HepG2 (cell line): ENCODE measurements around the gene SLC2A5. TPM values are rescaled to one million over a fixed set of nuclear protein-coding genes. Genes with fewer than 3 reads are reported as not detected.

Experiments used
- ARID4A ChIP-seq: sonication (generic); formaldehyde crosslinking; IDR thresholded peaks from 2 replicates; pipeline ENCODE4 v1.5.0; 2020; ENCODE audit warnings: mild to moderate bottlenecking, missing genetic modification reagents, borderline replicate concordance
- FOSL1 ChIP-seq: sonication (generic); formaldehyde crosslinking; IDR thresholded peaks from 2 replicates; pipeline ENCODE4 v1.9.0; 2021; ENCODE audit warnings: missing genetic modification reagents, borderline replicate concordance
- GPN1 ChIP-seq: sonication (generic); formaldehyde crosslinking; IDR thresholded peaks from 2 replicates; pipeline ENCODE4 v1.5.1; 2020; ENCODE audit warnings: missing genetic modification reagents, borderline replicate concordance
- KMT2B ChIP-seq: IDR thresholded peaks from 2 replicates; pipeline ENCODE4 v1.6.1; 2016; ENCODE audit warnings: missing genetic modification reagents, missing compliant biosample characterization
- MEIS2 ChIP-seq: sonication (generic); formaldehyde crosslinking; IDR thresholded peaks from 2 replicates; pipeline ENCODE4 v1.9.0; 2021; ENCODE audit warnings: mild to moderate bottlenecking, missing genetic modification reagents
- RELA ChIP-seq: sonication (generic); formaldehyde crosslinking; IDR thresholded peaks from 2 replicates; pipeline ENCODE4 v1.4.0; 2020; ENCODE audit warnings: missing genetic modification reagents
- ZBTB14 ChIP-seq: sonication (generic); formaldehyde crosslinking; IDR thresholded peaks from 2 replicates; pipeline ENCODE4 v1.4.0; 2020; ENCODE audit warnings: missing genetic modification reagents
- ZKSCAN5 ChIP-seq: sonication (generic); formaldehyde crosslinking; IDR thresholded peaks from 2 replicates; pipeline ENCODE4 v1.5.1; 2020; ENCODE audit warnings: mild to moderate bottlenecking, missing genetic modification reagents
- ZNF281 ChIP-seq: sonication (generic); formaldehyde crosslinking; IDR thresholded peaks from 2 replicates; pipeline ENCODE4 v1.4.0; 2020; ENCODE audit warnings: missing genetic modification reagents, borderline replicate concordance
- ZNF597 ChIP-seq: sonication (generic); formaldehyde crosslinking; IDR thresholded peaks from 2 replicates; pipeline ENCODE4 v1.5.0; 2020; ENCODE audit warnings: missing genetic modification reagents
- ZNF609 ChIP-seq: sonication (generic); formaldehyde crosslinking; IDR thresholded peaks from 2 replicates; pipeline ENCODE4 v1.4.0; 2020; ENCODE audit warnings: mild to moderate bottlenecking, missing genetic modification reagents, borderline replicate concordance
- ZNF652 ChIP-seq: IDR thresholded peaks from 2 replicates; pipeline ENCODE4 v1.6.1; 2016; ENCODE audit warnings: low read depth, borderline replicate concordance
- ZNF768 ChIP-seq: sonication (generic); formaldehyde crosslinking; IDR thresholded peaks from 2 replicates; pipeline ENCODE4 v1.4.0; 2020; ENCODE audit warnings: missing genetic modification reagents
- polyA plus RNA-seq, 8 experiments: library from polyadenylated mRNA; depleted of rRNA in 3 of 8; stranded (reverse) in 7 of 8; unstranded in 1 of 8; fragments of >200 nt; fragmentation: Illumina TruSeq in 4 of 8; extraction: Trizol in 4 of 8; gene quantifications; 2 replicates each; pipeline versions ENCODE4 v1.2.1 to v1.2.3, GENCODE V29; 2011 to 2016; ENCODE audit warnings: low read depth in 4 of 8, missing spikeins in 1 of 8, mixed read lengths in 1 of 8; ENCODE audit not compliant: insufficient read depth in 1 of 8
- total RNA-seq, 5 experiments: library from RNA; depleted of rRNA; stranded (reverse); fragments of >200 nt; fragmentation: Illumina TruSeq; extraction: Trizol; gene quantifications; 2 replicates each; pipeline ENCODE4 v1.2.3, GENCODE V29; 2016; ENCODE audit warnings: low read depth in 1 of 5

Gene SLC2A5
- total and polyA plus RNA-seq, 2 of the 13 experiments (the other 11 are each of a cell fraction or from before 2014, with no cell fraction given): 0.04 to 0.54 TPM

- no peak for TF ChIP-seq ZNF281 (CRISPR knock-in tag)
- TF ChIP-seq ZBTB14: no peak
- no peak for TF ChIP-seq RELA (CRISPR knock-in tag)
- no peak for TF ChIP-seq GPN1 (CRISPR knock-in tag)
- TF ChIP-seq FOSL1: no peak
- no peak for TF ChIP-seq MEIS2 (CRISPR knock-in tag)
- TF ChIP-seq ZNF768 (CRISPR knock-in tag): no peak; the same call in 1 of the 2 replicates
- no peak; the same call in 1 of the 2 replicates for TF ChIP-seq ZNF609
- no peak for TF ChIP-seq ZNF597 (CRISPR knock-in tag)
- TF ChIP-seq ZKSCAN5 (CRISPR knock-in tag): no peak
- no peak for TF ChIP-seq ZNF652 (CRISPR knock-in tag)
- peak; percentile 54; the same call in 1 of the 2 replicates for TF ChIP-seq ARID4A
- no peak for TF ChIP-seq KMT2B (CRISPR knock-in tag)
These were observed 41.4 kb upstream of the SLC2A5 start (continued) for GRCh38 chr1:9110669-9111356.
